NCI-H1105 treated with DMSO at 0.1 percent for 48 hours (cell line): ENCODE measurements around the gene SHLD1.

ENCODE experiments used
- DNase-seq: peaks from one replicate; lab custom pipeline; 2025; lab: John Stamatoyannopoulos, UW

The SHLD1 gene

DNA sequence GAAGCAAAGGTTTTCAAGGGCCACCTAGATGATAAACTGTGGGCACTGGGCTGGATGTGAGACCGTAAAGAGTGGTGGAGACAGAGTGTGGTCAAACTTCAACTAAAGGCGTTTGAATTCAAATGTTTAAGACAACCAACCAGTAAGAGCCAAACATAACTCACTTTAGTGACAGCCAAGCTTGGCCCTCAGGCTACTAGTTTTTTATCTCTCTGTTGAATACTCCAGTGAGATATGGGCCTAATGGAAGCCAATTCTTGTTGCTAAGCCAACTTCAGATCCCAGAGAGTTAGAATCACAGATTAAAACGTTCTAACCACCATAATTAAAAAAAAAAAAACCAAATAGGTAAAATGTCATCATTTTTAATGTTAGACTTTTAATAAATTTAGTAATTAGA, 142.9 kb downstream of the SHLD1 start:
- DNase-seq = no peak

DNA sequence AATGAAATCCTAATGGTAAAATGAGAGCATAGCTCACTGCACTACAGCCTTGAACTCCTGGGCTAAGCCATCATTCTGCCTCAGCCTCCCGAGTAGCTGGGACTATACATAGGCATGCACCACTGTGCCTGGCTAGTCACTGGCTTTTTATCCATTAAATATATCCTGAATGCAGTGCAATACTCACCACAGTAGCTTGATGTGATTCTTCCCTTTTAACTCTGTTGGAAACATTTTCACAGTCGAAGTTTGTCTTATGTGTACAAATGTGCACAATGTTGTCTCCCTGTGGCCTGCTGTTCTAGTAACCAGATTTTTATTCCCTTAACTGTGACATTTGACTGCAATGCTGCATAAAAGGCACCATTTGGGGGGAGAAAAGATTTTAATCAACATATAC, 143.4 kb downstream of the SHLD1 start:
- DNase-seq = no peak

DNA sequence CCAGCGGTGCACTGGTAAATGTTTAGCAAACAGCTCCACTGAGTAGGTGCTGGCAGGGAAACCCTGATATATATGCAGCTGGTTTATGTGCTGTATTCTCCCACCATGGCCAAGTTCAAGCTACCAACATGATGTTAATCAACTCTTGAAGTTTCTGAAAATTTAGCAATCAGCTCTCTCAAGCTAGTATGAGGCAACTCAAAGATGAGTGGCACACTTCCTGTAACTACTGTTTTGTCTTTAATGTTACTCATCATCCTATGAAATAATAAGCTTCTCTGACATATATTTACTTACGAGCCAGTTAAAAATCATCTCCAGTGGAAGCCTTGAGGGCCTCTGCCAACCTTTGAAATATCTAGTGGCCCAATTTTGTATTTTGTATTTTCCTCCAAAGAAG, 145.4 kb downstream of the SHLD1 start:
- no peak for DNase-seq

DNA sequence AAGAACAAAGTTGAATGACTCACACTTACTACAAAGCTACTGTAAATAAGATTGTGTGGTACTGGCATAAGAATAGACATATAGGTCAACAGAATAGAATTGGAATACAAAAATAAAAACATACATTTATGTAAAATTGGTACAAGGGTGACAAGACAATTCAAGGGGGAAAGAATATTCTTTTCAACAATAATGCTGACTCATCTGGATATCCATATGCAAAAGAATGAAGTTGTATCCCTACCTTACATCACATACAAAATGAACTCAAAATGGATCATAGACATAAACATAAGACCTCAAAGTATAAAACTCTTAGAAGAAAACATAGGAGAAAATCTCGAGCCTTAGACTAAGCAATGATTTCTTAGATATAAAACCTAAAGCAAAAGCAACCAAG, 149.2 kb downstream of the SHLD1 start:
- no peak for DNase-seq

DNA sequence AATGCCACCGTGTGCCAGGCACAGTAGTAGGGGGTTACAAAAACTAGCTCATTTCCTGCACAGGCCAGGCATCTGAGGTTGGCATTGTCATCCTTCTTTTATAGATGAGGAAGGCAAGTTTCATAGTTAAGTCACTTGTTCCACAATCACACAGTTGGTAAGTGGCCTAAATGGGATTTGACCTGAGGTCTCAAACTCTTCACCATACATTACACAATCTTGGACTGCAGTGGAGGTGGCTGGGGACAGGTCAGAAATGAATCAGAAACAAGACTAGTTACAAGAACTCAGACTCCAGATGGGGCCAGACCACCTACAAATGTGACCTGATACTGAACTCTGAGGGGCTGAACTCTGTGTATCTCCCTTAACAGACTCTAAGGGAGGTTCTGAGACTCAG, 150.7 kb downstream of the SHLD1 start:
- no peak for DNase-seq

DNA sequence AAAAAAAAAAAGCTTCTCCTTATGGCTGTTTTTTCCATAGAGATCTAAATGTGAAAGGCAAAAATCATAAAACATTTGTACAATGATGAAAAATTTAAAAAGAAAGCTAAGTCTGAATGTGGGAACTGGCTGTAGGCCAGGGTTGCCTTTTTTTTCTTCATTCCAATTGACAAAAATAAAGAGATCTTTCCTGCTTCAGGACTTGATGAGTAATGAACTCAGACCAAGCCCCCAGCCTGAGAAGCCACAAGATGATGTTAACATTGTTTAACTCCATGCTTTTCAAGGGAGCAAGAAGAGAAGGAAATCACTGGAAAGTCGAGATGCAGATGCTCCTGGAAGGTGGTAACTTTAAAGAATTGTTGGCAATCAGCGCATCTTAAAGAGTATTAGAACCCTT, 158.8 kb downstream of the SHLD1 start:
- DNase-seq = no peak

DNA sequence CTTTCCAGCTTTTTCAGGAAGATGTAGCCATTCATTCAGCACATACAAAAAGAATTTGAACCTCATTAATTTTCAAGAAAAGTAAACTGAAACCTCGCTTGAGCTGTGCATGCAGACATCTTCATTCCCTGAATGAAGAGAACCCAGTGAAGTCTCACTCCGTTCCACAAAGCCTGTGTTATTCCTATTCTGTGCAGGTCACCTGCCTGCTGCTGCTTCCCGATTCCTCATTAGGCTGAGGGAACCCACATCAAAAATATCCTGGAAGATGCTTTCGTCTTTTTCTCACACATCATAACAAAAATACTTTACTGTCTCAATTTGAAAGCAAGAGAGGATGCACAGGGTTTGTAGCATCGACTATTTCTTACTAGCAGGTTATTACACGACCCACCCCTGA, 160.0 kb downstream of the SHLD1 start:
- DNase-seq = peak; percentile 10

DNA sequence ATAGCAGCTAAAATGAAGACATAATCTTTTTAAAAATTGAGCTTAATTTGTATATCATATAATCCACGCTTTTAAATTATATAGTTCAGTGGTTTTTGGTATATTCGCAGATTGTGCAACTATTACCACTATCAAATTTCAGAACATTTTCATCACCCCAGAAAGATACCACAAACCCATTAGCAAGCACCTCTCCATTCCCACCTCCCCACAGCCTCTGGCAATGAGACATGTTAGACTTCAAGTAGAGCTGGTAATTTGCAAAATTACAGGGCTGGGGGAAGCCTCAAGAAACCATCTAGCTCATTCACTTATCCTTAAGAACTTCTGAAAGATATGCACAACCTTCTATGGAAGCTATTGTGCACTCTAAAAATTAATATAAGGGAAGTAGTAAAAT, 163.0 kb downstream of the SHLD1 start:
- no peak for DNase-seq
